HUES6 (cell line): ENCODE data around the gene TLR4.
A peak's percentile ranks its signal among the peaks of the same experiment; 100 is the strongest.

Experiments
- H3K27ac ChIP-seq: 2 replicates; pipeline ENCODE4 v1.7.0; 2013; ENCODE audit warnings: low read depth, mild to moderate bottlenecking, low read length, inconsistent platforms
- H3K27me3 ChIP-seq: 2 replicates; pipeline ENCODE4 v1.6.1; 2013; ENCODE audit warnings: low read length; ENCODE audit not compliant: control insufficient read depth, insufficient read depth
- H3K36me3 ChIP-seq: 2 replicates; pipeline ENCODE4 v1.6.1; 2013; ENCODE audit warnings: low read length; ENCODE audit not compliant: control insufficient read depth, insufficient read depth
- H3K4me1 ChIP-seq: 2 replicates; pipeline ENCODE4 v1.6.1; 2013; ENCODE audit warnings: low read length; ENCODE audit not compliant: control insufficient read depth, insufficient read depth
- H3K4me3 ChIP-seq: 2 replicates; pipeline ENCODE4 v1.5.1; 2013; ENCODE audit warnings: low read depth, low read length
- H3K9ac ChIP-seq: one replicate; pipeline ENCODE4 v1.6.1; 2013; ENCODE audit warnings: mild to moderate bottlenecking, low read length
- H3K9me3 ChIP-seq: 2 replicates; pipeline ENCODE4 v1.6.1; 2013; ENCODE audit warnings: low read depth, low read length; ENCODE audit not compliant: control insufficient read depth, insufficient read depth

Gene TLR4

DNA sequence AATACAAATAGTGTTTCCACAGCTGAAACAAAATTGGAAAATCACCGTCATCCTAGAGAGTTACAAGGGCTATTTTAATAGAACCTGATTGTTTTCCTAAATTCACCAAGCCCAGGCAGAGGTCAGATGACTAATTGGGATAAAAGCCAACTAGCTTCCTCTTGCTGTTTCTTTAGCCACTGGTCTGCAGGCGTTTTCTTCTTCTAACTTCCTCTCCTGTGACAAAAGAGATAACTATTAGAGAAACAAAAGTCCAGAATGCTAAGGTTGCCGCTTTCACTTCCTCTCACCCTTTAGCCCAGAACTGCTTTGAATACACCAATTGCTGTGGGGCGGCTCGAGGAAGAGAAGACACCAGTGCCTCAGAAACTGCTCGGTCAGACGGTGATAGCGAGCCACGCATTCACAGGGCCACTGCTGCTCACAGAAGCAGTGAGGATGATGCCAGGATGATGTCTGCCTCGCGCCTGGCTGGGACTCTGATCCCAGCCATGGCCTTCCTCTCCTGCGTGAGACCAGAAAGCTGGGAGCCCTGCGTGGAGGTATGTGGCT lies at the start of gene TLR4:
TSS of gene TLR4 (plus strand) at position 380 of the 552 bp plus-strand sequence. CDS start at position 450, 70 bp downstream.
- Histone ChIP-seq H3K9me3 (no peaks in the 10 kb centered on the region), H3K4me3 (peak within 1 kb of the TSS; percentile 6; the same call in 1 of the 2 replicates), H3K9ac (no peak within 1 kb of the TSS), H3K36me3 (no peaks in the 10 kb centered on the region), H3K27ac (no peak within 1 kb of the TSS), H3K4me1 (peaks cover 8% of the 10 kb centered on the region), H3K27me3 (no peaks in the 10 kb centered on the region)

- Histone ChIP-seq H3K36me3 (no peaks in the 10 kb centered on the region), H3K9ac (no peak overlapping the region), H3K27me3 (no peaks in the 10 kb centered on the region), H3K4me1 (no peaks in the 10 kb centered on the region), H3K9me3 (no peaks in the 10 kb centered on the region), H3K4me3 (no peak overlapping the region), H3K27ac (no peak overlapping the region)
These were observed 48.2 kb upstream of the TLR4 start for GRCh38 chr9:117656002-117656401.

GRCh38 chr9:117662651-117663050 lies 41.6 kb upstream of the TLR4 start:
- no peaks in the 10 kb centered on the region for H3K27me3 ChIP-seq
- no peak overlapping the region for H3K9ac ChIP-seq
- no peaks in the 10 kb centered on the region for H3K4me1 ChIP-seq
- H3K4me3 ChIP-seq, result no peak overlapping the region
- H3K27ac ChIP-seq, result no peak overlapping the region
- H3K9me3 ChIP-seq, result no peaks in the 10 kb centered on the region
- H3K36me3 ChIP-seq, result no peaks in the 10 kb centered on the region

GRCh38 chr9:117664419-117664818 lies 39.8 kb upstream of the TLR4 start:
- H3K4me1 ChIP-seq, result no peaks in the 10 kb centered on the region
- no peaks in the 10 kb centered on the region for H3K27me3 ChIP-seq
- no peak overlapping the region for H3K27ac ChIP-seq
- no peaks in the 10 kb centered on the region for H3K9me3 ChIP-seq
- H3K4me3 ChIP-seq, result no peak overlapping the region
- H3K36me3 ChIP-seq, result no peaks in the 10 kb centered on the region
- no peak overlapping the region for H3K9ac ChIP-seq

DNA sequence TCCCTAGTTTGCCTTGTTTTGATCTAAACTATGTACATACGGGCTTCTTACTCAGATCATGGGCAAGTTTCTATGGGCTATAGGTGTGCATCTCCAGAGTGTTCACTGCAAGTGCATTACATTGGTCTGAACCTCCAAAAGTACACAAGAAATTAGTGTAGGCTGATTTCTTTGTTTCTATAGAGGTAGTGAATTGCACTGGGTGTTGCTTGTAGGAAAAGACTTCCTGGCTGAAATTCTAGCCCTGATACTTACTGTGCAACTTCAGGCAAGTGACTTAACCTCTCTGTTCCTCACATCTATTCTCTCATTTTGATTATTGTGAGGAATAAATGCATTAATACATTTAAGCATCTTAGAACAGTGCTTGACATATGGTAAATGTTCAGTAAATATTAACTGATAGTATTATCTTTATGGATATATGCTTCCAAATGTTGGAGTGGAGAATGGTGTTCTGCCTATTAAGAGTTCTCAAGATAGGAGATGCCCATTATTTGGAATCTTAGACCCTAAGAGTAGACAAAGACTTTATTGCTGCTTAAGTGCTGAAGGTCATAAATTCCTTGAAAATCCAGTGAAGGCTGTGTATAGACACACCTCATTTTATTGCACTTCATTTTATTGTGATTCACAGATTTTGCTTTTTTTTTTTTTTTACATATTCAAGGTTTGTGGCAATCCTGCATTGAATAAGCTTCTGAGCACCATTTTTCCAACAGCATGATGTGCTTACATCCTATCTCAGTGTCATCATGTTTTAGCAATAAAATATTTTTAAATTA lies 38.4 kb upstream of the TLR4 start:
- H3K9ac ChIP-seq, result no peak overlapping the region

DNA sequence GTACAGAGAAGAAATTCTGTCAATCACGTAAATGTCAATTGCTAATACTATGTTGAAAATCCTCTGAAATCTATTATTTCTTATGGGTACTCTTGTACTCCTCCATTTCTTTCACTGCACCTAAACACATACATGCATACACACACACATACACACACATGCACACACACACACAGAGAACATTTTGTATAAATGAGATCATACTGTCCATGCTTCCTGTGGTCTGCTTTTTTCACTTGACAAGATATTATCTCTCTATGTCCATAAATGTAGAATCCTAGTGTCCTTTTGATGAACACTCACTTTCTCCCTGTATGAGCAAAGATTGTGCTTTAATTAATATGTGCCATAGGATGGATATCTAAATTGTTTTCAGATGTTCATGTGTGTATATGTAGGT lies 32.7 kb upstream of the TLR4 start:
- Histone ChIP-seq H3K4me3 (no peak overlapping the region), H3K36me3 (no peaks in the 10 kb centered on the region), H3K27ac (no peak overlapping the region), H3K9me3 (no peaks in the 10 kb centered on the region), H3K4me1 (no peaks in the 10 kb centered on the region), H3K9ac (no peak overlapping the region), H3K27me3 (no peaks in the 10 kb centered on the region)

More for the DNA sequence above, 38.4 kb upstream of the TLR4 start:
- Histone ChIP-seq H3K9me3 (no peaks in the 10 kb centered on the region), H3K4me3 (no peak overlapping the region), H3K27ac (no peak overlapping the region), H3K36me3 (no peaks in the 10 kb centered on the region), H3K27me3 (no peaks in the 10 kb centered on the region), H3K4me1 (no peaks in the 10 kb centered on the region)

GRCh38 chr9:117672369-117672768 lies 31.8 kb upstream of the TLR4 start:
- Histone ChIP-seq H3K4me3 (no peak overlapping the region), H3K4me1 (no peaks in the 10 kb centered on the region), H3K36me3 (no peaks in the 10 kb centered on the region), H3K9me3 (no peaks in the 10 kb centered on the region), H3K9ac (no peak overlapping the region), H3K27me3 (no peaks in the 10 kb centered on the region), H3K27ac (no peak overlapping the region)

GRCh38 chr9:117677572-117677971 lies 26.6 kb upstream of the TLR4 start:
- no peak overlapping the region for H3K9ac ChIP-seq
- H3K27ac ChIP-seq, result no peak overlapping the region
- no peak overlapping the region for H3K4me3 ChIP-seq
- H3K36me3 ChIP-seq, result no peaks in the 10 kb centered on the region
- H3K9me3 ChIP-seq, result no peaks in the 10 kb centered on the region
- no peaks in the 10 kb centered on the region for H3K4me1 ChIP-seq
- no peaks in the 10 kb centered on the region for H3K27me3 ChIP-seq

DNA sequence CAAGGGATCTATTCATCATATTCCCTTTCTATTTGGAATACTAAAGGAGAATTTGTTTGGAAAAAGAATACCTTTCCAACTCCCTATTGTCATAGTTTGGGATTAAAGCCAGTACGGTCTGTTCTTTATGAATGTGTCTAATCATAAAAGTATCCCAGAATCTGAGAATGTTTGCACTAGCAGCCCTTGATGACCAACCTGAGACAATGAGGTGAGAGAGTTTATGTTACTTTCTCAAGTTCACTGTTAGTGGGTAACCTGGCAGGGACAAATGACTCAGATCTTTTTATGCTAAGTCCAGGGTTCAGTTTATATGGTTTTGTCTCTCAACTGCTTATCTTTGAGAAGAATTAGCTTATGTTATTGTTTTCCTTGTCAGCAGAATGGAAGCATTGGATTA lies 25.3 kb upstream of the TLR4 start:
- H3K27ac ChIP-seq, result no peak overlapping the region
- H3K4me1 ChIP-seq, result peaks cover 4% of the 10 kb centered on the region; the same call in 1 of the 2 replicates
- no peak overlapping the region for H3K4me3 ChIP-seq
- H3K9me3 ChIP-seq, result no peaks in the 10 kb centered on the region
- no peaks in the 10 kb centered on the region for H3K36me3 ChIP-seq
- H3K27me3 ChIP-seq, result no peaks in the 10 kb centered on the region
- H3K9ac ChIP-seq, result no peak overlapping the region

DNA sequence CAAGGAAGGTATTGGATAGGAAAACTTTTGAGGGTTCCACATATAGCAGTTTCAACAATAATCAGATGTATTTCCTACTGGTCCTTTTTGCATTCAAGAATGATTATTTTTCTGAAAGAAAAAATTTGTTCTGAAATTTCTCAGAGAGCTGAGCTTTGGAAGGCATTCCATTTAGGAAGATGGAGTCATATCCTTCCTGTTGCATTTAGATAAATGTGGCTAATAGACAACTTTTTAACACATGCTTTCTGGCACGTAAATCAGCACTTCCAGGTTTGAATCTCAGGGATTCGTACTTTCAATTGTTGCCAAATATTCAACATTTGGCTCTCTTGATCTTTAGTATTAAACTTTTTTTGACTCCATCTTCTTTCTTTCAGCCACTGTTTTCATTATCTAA lies 24.8 kb upstream of the TLR4 start:
- no peaks in the 10 kb centered on the region for H3K27me3 ChIP-seq
- peaks cover 4% of the 10 kb centered on the region; the same call in 1 of the 2 replicates for H3K4me1 ChIP-seq
- no peaks in the 10 kb centered on the region for H3K36me3 ChIP-seq
- no peak overlapping the region for H3K9ac ChIP-seq
- no peak overlapping the region for H3K4me3 ChIP-seq
- no peak overlapping the region for H3K27ac ChIP-seq
- no peaks in the 10 kb centered on the region for H3K9me3 ChIP-seq

DNA sequence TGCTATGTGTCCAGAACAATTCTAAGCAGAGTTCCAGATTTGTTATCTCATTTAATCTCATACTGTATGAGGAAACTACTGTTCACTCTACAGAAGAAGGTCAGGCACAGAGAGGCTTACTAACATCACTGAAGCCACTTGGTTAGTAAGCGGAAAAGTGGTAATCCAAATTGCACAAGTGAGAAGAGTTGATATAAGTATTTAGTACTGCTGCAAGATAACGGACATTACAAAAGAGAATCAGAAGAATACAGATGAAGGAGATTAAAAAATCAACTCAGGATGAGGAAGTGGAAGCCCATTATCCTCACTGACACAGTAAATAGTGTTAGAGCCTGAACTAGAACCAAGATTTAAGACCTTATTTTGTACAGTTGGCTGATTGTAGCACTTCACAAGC lies 22.3 kb upstream of the TLR4 start:
- Histone ChIP-seq H3K4me1 (peaks cover 5% of the 10 kb centered on the region), H3K27me3 (no peaks in the 10 kb centered on the region), H3K4me3 (no peak overlapping the region), H3K9ac (no peak overlapping the region), H3K9me3 (no peaks in the 10 kb centered on the region), H3K27ac (no peak overlapping the region), H3K36me3 (no peaks in the 10 kb centered on the region)
